CD4-positive, alpha-beta T cell treated with Interleukin-17A for 4 hours (primary cell): ENCODE measurements around the gene PLEK2.
"Not testable (repeated sequence)": the region's sequence is repeated elsewhere in the genome, so short reads cannot be mapped to it uniquely, and the experiment has no call there.

Source experiments
- DNase-seq: peaks from one replicate; pipeline ENCODE4 v3.0.0-alpha.2; 2020; ENCODE audit warnings: mixed read lengths

PLEK2 gene

GRCh38 chr14:67358924-67359774 lies 52.8 kb downstream of the PLEK2 start:
- DNase-seq = no peak

DNA sequence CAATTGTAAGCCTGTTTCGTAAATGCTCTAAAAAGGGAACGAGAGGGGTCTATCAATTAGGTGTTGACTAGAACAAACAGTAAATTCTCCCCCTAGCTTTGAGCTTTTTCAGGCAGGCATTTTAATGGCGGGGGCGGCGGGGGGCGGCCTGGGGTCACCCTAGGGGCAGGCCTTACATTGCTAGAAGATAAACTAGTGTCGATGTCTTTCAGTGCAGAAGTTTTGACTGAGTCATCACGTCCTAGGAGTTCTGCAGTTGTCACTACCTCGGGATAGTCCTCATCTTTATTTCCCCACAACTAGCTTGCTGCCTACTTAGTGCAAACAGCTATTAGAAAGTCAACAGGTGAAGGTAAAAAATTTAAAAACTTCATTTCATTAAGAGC lies 54.0 kb downstream of the PLEK2 start:
- DNase-seq = no peak

- no peak for DNase-seq
Measured at GRCh38 chr14:67357186-67357968, 54.6 kb downstream of the PLEK2 start.

GRCh38 chr14:67352055-67352454 lies 59.9 kb downstream of the PLEK2 start:
- DNase-seq = no peak

- no peak for DNase-seq
Measured at GRCh38 chr14:67345583-67345982, 66.4 kb downstream of the PLEK2 start.

- no peak for DNase-seq
Measured at GRCh38 chr14:67343601-67344230, 68.2 kb downstream of the PLEK2 start.

GRCh38 chr14:67341231-67341630 lies 70.7 kb downstream of the PLEK2 start:
- DNase-seq = not testable (repeated sequence)
